Activated CD4-positive, alpha-beta T cell treated with anti-CD3 and anti-CD28 coated beads, Interleukin-2, amount 50 U/mL, for 48 hours (primary cell): ENCODE data around the gene HNRNPH1.
"Not testable (repeated sequence)": the region's sequence is repeated elsewhere in the genome, so short reads cannot be mapped to it uniquely, and the experiment has no call there.

Source experiments
- DNase-seq, 2 experiments: peaks; one replicate each; pipeline ENCODE4 v3.0.0-alpha.2; 2020

HNRNPH1 gene, protein sequence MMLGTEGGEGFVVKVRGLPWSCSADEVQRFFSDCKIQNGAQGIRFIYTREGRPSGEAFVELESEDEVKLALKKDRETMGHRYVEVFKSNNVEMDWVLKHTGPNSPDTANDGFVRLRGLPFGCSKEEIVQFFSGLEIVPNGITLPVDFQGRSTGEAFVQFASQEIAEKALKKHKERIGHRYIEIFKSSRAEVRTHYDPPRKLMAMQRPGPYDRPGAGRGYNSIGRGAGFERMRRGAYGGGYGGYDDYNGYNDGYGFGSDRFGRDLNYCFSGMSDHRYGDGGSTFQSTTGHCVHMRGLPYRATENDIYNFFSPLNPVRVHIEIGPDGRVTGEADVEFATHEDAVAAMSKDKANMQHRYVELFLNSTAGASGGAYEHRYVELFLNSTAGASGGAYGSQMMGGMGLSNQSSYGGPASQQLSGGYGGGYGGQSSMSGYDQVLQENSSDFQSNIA

DNA sequence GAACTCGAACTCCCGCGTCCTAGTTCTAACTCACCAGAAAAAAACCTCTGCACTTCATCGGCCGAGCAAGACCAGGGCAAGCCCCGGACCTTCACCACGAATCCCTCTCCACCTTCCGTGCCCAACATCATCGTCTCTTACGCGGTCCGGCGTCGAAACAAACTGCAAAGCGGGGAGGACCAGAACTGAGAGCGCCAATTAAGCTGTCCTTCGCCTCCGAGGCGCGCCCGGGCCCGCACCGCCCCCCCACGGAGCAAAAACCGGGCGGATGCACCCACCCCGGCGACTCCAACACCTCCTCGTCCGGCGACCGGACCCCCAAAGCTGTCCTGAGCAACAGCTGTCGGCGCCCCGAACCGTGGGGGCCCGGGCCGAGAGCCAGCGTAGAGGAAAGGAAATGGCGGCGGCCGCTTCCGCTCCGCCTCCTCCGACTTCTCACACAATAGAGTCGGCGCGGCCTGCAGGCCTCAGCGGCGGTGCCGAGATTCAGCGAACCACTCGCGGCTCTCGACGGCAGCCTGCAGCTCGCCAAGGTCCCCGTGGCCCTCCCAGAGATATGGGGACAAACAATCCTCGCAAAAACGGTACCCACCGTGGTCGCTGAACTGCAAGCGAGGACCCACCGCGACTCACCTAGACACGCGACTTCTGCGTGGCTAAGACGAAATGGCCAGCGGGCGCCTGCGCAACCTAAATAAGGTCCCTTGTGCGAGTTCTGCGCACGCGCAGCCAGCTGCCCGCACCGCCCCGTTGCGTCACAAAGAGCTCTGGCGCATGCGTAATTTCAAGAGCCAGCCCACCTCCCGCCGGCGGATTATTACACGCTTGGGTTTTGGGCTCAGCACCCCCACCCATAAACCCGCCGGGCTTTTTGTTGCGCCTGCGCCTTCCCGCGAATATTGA lies at the start of gene HNRNPH1:
Gene HNRNPH1, minus strand, starts transcription at position 669 of the 903 bp plus-strand sequence. Its CDS starts 538 bp downstream, at position 131.
- peak; percentile 96 to 98 for DNase-seq

DNA sequence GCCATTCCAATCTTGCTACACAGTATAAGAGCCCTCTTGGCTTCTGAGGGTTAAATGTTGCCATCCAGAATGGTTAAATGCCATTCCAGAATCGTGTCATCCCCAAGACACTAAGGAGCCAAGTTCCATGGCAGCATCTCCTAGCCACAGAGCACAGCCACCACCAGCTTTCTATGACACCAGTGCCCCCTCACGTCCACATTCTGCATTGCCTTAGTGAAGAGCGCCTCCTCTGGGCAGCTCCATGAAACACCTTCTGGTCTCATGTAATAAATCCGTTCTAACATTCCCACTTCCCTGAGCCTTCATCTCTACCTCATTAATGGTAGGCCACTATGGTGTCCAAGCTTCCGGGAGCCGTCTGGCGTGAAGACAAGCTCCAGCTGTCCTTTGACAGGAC lies 44.9 kb upstream of the HNRNPH1 start:
- DNase-seq = peak; percentile 39 to 49

DNA sequence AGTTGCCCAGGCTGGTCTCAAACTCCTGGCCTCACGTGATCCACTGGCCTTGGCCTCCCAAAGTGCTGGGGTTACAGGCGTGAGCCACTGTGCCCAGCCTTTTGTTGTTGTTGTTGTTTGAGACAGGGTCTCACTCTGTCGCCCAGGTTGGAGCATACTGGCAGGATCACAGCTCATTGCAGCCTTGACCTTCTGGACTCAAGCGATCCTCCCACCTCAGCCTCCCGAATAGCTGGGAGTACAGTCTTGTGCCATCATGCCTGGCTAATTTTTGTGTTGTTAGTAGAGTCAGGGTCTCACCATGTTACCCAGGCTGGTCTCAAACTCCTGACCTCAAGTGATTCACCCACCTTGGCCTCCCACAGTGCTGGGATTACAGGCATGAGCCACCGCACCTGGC lies 38.2 kb upstream of the HNRNPH1 start:
- DNase-seq = not testable (repeated sequence)

DNA sequence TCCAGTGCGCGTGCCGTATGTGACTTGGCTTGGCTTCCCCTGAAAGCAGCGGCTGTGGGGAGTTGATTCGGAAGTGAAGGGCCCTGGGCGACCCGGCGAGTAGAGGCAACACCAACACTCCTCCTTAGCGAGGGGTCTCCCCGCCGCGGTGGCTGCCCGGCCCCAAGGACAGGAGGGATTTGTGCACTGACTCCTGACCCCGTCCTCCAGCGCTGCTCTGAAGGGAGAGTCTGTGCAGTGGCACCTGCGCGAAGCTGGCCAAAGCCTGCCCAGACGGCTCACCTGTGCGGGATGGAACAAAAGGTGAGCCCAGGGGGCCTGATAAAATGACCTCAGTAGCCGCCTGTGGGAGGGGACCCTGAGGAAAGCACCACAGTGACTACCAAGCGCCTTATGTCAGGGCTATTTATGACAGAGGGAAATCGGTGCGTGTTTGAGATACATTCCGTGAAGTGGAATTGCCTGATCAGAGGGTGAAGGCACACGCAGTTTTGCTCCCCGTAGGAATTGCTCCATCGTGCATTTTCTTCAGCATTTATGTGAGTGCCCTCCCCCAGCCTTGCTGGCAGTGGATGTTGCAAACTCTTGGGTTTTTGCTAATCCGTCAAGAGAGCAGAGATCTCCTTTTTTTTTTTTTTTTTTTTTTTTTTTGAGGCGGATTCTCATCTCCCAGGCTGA lies 34.8 kb upstream of the HNRNPH1 start:
- DNase-seq = peak in 1 of 2 experiments; percentile 8

DNA sequence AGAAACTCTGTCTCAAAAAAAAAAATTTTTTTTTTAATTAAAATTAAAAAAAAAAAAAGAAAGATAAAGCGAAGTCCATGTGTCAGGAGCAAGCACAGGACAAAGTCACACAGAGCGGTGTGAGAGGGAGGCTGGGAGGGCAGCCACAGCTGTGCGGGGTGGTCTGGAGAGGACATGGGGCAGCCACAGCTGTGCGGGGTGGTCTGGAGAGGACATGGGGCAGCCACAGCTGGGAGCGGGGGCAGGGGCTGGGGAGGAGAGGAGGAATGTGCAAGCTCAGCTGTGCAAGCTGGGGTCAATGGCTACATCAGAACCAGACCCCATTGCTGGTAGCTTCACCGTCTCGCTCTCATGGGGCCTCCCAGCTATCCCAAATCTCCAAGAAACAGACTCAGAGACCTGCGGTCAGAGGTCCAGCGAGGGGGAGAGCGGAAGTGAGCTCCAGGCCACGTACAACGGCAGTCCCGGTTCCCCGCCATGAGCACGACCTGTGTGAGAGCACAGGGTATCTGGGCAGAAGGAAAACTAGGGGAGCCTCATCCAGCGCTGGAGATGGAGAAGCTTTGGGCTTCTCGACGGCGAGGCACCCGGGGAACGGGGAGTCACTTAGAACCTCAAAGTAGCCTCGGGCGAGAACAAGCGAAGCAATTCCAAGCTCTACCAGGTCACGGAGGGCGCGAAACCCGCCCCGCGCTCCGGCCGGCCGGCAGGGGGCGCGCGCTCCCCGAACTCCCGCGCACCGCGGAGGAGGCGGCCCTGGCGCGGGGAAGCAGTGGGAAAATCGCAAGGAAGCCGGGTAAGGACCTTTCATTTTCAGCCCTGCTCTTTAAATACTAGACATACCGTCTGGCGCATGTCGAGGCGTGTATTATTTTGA lies 34.1 kb upstream of the HNRNPH1 start:
- peak in 1 of 2 experiments; percentile 16 for DNase-seq

DNA sequence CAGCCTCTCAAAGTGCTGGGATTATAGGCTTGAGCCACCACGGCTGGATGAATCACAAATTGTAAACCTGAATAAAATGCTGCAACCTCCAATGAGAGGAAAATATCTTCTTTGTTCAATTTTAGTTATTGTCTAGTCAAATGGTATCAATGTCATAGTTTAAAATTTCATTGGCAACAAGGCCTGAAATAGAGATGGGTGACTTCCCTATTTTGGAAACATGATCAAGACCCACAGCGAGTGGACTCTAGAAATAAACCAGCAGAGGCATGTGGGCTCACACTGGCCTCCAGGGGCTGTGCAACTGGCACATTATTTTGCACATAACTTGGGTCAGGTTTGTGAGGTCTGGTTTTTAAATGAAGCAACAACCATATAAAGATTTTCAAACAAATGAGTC lies 29.7 kb upstream of the HNRNPH1 start:
- DNase-seq = not testable (repeated sequence)

DNA sequence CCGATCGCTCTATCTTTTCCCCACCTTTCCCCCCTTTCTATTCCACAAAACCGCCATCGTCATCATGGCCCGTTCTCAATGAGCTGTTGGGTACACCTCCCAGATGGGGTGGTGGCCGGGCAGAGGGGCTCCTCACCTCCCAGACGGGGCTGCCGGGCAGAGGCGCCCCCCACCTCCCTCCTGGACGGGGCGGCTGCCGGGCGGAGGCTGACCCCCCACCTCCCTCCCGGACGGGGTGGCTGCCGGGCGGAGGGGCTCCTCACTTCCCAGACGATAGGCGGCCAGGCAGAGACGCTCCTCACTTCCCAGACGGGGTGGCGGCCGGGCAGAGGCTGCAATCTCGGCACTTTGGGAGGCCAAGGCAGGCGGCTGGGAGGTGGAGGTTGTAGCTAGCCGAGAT lies 26.8 kb upstream of the HNRNPH1 start:
- DNase-seq = not testable (repeated sequence)

DNA sequence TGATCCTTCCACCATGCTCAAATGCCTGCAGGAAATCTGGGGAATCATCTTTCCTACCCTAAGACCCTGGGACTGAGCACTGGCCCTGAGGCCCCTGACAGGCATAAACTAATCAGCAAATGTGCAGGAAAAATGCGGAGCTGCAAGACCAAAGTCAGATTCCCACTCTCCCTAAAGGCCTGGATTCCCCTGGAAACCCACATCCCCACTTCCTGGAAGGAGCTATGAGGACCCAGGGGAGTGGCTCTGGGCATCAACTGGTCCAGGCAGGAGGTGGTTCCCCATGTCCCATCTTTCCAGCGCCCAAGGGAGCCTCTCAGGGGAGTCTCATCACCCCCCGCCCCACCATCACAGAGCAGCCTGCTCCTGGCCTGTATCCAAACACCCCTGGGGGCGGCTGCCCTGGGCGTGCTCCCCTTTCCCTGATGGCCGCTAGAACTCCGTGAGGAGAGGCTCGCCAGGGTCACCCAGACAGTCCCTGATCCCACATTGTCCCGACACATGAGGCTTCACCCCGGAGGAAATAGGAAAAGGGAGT lies 25.8 kb upstream of the HNRNPH1 start:
- not testable (repeated sequence) for DNase-seq

DNA sequence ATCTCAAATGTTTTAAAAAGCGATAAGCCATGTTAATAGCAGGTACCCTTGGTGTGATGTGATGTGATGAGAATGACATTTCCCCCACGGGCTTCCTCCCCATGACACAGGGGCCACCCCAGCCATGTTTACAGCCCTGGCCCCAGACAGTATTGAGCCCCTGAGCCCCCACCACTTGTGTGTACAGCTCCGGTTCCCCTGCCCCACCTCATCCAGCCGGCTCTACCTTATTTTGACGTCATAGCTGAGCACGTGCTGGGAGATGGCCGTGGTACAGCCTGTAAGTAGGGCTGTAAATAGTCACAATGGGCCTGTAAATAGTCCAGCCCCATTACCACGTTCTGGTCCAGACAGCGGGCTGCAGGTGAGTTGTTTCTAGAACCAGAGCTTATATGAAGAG lies 24.9 kb upstream of the HNRNPH1 start:
- DNase-seq = no peak

DNA sequence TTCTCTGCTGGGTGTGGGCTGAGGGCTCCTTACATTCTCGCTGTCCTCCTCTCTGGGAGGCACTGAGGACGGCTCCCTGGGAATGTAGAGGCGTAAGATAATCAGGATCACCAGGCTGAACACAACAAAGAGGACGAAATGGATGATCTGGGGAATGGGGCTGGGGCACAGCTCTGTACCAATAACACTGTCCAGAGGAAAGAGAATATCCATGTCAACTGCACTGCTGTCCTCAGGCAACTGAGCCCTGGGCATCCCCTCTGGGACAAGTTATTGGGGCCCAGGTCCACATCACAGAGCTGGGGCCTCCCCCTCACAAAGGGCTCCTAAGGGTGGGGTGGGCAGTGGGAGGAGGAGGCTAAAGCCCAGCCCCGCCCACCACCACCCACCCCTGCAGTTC lies 21.3 kb upstream of the HNRNPH1 start:
- not testable (repeated sequence) for DNase-seq

DNA sequence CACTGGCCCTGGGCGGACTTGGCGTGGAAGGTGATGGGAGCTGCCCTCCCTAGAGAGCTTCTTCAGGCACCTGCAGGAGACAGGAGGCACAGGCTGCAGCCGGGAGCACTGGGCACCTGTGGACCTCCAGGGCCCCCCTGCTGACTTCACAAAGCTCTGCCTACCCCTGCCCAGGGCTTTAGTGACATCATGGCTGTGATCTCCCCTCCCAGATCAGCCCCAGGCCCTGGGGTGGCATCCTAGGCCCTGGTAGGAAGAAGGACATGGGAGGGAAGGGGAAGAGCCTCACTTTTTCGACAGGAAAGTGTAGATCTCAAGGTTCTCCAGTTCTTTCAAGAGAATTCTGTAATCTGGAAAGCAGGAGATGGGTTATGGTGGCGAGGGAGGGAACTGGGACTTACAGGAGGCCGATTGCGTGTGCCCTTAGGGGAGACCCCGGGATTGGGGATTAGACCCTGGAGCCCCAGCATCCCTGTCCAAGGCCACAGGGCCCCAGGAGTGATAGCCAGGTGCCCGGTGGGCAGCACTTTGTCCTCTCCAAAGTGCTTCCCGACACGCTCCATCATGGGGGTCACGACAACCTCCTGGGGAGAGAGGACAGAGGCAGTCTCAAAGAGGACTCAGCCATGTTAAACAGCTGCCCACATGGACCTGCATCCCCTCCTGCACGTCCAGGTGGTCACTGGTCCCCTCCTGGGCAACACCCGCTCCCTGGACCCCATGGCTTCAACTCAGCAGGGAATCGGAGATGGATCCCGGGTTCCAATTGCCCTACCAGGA lies 19.9 kb upstream of the HNRNPH1 start:
- DNase-seq = not testable (repeated sequence)

DNA sequence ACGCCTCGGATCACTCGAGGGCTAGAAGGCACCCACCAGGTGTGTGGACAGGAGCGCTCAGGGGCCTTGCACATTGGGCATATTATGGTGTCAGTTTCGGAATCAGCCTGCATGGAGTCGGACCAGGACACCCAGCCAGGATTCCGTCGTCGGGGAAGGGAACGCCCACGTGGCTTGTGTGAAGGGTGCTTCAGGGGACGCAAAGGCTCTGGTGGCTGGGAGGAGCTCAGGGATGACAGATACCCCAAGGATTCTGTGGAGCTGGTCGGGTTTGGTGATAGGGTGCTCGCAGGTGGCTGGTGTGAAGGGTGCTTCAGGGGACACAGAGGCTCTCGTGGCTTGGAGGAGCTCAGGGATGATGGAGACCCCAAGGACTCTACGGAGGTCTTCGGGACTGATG lies 19.2 kb upstream of the HNRNPH1 start:
- not testable (repeated sequence) for DNase-seq

DNA sequence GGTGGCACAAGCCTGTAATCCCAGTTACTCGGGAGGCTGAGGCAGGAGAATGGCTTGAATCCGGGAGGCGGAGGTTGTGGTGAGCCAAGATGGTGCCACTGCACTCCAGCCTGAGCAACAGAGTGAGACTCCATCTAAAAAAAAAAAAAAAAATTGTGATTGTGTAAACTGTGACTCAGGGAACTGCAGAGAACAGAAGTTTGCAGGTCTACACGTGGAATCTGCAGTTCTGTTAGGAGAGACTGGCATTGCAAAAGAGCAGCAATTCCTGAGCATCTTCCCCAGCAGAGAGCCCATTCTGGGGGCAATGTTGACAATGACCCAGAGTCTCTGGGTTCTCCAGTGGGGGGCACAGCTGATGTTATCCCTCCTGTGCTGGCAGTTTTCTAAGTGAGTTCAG lies 18.3 kb upstream of the HNRNPH1 start:
- not testable (repeated sequence) for DNase-seq

DNA sequence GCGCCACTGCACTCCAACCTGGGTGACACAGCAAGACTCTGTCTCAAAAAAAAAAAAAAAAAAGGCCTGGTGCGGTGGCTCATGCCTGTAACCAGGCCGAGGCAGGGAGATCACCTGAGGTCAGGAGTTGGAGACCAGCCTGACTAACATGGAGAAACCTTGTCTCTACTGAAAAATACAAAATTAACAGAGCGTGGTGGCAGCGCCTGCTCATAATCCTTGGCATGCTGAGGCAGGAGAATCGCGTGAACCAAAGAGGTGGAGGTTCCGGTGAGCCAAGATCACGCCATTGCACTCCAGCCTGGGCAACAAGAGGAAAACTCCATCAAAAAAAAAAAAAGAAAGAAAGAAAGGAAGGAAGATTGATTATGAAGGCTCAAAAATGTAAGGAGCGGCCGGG lies 15.8 kb upstream of the HNRNPH1 start:
- not testable (repeated sequence) for DNase-seq

DNA sequence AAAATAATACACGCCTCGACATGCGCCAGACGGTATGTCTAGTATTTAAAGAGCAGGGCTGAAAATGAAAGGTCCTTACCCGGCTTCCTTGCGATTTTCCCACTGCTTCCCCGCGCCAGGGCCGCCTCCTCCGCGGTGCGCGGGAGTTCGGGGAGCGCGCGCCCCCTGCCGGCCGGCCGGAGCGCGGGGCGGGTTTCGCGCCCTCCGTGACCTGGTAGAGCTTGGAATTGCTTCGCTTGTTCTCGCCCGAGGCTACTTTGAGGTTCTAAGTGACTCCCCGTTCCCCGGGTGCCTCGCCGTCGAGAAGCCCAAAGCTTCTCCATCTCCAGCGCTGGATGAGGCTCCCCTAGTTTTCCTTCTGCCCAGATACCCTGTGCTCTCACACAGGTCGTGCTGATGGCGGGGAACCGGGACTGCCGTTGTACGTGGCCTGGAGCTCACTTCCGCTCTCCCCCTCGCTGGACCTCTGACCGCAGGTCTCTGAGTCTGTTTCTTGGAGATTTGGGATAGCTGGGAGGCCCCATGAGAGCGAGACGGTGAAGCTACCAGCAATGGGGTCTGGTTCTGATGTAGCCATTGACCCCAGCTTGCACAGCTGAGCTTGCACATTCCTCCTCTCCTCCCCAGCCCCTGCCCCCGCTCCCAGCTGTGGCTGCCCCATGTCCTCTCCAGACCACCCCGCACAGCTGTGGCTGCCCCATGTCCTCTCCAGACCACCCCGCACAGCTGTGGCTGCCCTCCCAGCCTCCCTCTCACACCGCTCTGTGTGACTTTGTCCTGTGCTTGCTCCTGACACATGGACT lies 11.1 kb upstream of the HNRNPH1 start:
- DNase-seq = peak in 1 of 2 experiments; percentile 20

DNA sequence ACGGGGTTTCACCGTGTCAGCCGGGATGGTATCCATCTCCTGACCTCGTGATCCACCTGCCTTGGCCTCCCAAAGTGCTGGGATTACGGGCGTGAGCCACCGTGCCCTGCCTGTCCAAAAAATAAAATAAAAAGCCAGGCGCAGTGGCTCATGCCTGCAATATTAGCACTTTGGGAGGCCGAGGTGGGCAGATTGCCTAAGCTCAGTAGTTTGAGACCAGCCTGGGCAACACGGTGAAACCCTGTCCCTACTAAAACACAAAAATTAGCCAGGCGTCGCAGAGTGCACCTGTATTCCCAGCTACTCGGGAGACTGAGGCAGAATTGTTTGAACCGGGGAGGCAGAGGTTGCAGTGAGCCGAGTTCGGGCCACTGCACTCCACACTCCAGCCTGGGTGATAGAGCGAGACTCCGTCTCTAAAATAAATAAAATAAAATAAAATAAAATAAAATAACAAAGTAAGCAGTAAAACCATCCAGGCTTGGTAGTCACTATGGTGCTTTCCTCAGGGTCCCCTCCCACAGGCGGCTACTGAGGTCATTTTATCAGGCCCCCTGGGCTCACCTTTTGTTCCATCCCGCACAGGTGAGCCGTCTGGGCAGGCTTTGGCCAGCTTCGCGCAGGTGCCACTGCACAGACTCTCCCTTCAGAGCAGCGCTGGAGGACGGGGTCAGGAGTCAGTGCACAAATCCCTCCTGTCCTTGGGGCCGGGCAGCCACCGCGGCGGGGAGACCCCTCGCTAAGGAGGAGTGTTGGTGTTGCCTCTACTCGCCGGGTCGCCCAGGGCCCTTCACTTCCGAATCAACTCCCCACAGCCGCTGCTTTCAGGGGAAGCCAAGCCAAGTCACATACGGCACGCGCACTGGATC lies 10.3 kb upstream of the HNRNPH1 start:
- DNase-seq = not testable (repeated sequence)

DNA sequence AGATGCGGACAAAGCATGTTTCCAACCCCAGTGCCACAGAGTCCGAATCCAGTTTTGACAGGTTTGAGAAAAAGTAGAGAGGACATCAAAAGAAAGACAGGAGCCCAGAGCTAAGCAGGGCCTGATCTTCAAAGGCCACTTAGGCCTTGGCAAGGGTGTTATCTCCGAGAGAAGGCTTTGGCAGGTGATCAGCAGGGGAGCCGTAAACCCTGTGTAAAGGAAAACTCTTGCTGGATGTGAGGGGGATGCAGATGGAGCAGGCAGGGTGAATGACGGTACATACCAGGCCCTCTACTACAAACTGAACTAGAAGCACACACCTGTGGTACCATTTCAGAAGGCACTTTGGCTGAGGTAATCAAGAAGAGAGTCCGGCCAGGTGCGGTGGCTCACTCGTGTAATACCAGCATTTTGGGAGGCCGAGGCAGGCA lies 1.4 kb upstream of the HNRNPH1 start:
- DNase-seq = no peak

DNA sequence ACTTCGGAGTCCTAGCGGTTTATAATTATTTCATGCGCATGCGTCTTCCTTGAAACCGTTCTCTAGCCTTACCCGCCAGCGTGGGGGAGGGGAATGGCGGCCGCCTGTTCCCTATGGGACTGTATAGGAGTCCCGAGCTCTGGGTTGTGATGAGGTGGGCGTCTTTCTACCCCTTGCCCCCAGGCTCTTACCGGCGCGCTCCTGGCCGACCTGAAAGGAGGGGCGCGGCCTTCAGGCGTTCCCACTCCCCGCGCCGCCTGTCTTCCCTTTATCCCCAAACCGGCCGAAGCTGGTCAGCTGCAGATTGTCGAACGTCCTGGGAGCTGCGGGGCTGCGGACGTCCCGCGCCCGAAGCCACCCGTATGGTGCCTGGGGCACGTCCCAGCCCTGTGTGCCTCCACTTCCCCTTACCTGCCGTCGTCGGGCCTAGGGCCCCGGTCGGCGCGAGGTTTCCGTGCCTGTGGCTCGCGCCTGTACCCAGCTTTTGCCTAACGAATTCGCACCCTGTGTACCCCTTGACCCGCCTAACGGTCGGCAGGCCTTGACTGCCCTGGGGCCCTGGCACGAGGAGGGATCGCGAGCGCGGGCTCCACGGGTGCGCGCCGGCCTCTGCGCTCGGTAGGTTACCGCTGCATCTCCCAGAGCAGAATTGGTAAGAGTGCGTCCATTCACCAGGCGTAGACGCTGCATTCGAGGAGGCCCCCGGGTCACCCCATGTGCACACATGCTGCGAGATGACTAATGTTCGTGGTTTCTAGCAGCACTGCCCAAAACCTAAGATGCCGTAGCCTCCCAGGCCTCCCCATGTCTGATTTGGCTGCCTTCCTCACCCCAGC lies 653 bp upstream of the HNRNPH1 start:
- peak; percentile 67 to 75 for DNase-seq
